GM10847 (cell line): ENCODE results near the gene FOXP1.

Experiments
- POLR2A ChIP-seq: IDR thresholded peaks from 2 replicates; pipeline ENCODE4 v1.6.1; 2011; ENCODE audit not compliant: insufficient read length; ENCODE audit errors: extremely low read depth

FOXP1 gene

DNA sequence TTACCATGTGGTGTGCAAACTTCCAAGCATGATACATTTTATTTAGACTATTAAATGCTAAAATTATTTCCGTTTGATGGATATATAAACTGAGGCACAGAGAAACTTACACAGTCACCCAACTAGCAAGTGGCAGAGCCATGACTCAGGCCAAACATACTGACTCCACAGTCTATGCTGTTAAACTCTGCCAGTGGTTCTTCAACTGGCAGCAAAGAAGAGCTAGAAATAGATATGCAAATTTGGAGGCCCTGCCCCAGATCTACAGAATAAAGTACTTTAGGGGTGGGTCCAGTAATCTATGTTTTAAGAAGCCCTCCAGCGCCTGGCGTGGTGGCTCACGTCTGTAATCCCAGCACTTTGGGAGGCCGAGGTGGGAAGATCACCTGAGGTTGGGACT lies 400.0 kb downstream of the FOXP1 start:
- TF ChIP-seq POLR2A = no peak

DNA sequence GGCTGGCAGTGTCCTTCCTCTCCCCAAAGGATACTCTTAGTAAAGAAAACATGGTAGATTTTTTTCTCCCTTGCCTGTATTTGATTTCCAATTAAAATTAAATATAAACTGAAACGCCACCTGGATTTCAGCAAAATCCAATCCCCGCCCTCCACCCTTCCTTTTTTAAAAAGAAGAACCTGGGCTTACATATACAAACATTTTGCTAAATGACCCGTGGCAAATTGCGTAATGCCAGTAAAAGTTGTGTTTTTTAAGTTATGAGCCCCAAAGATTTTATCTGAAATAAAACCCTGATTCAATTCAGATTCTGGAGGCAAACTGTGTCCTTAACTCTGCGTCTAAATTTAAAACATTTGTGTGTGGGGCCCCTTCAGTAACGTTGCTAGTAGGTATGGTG lies 403.0 kb downstream of the FOXP1 start:
- TF ChIP-seq POLR2A = no peak

DNA sequence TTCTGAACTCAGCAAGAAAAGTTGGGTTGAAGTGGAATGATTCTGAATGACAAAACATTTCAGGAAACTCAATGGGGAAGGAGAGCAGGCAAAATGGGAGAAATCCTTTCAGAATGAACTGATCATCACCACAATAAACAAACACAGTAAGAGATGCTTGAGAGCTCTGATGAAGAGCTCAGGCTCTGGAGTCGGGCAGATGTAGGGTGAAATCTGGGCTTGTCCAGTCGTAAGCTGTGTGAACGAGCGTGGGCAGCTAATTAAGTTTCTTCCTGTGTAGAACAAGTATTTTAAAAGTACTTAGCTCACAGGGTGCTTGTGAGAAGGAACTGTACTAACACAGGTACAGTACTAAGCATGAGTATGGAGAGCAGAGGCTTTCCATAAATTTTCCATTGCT lies 406.2 kb downstream of the FOXP1 start:
- no peak for TF ChIP-seq POLR2A

DNA sequence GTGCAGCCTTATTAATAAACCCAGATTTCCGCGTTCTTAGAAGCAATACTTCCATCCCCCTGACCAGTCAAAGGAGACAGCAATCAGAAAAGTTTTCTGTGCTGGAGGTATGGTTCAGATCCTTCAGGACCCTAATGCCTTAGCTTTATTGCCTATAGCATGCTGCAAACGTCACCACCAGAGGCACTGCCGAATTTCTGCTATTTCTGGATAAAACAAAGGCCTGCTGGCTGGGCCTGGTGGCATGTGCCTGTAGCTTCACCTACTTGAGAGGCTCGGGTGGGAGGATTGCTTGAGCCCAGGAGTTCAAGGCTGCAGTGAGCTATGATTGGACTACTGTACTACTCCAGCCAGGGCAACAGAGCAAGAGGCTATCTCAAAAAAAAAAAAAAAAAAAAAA lies 407.2 kb downstream of the FOXP1 start:
- TF ChIP-seq POLR2A = no peak

DNA sequence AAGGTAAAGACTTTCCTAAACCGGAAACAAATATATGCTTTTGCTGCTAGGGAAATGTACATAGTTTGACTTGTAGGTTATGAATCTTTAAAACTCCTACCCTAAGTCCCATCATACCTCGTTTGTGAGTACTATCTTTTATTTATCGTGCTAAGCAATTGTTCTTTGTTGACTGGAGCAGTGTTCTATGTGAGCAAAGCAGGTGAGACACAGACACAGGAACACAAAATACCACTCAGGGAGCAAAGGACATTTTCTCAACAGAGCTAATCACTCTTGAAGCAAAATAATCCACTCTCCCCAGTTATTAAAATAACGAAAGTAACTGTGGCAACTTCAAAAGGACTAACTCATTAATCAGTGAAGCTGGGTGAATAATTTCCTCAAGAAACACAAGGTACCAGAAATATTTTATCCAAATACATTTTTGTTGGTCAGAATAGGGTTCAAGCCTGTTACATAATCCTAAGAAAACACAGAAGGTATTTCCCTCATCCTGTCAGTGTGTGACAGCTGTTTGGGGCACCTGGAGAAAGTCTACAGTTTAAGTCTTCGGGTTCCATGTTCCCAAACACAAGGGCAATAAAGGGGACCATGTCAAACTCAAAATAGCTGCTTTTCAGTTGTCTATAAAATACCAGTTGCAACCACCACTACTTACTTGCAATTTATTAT lies 407.7 kb downstream of the FOXP1 start:
- no peak for TF ChIP-seq POLR2A

DNA sequence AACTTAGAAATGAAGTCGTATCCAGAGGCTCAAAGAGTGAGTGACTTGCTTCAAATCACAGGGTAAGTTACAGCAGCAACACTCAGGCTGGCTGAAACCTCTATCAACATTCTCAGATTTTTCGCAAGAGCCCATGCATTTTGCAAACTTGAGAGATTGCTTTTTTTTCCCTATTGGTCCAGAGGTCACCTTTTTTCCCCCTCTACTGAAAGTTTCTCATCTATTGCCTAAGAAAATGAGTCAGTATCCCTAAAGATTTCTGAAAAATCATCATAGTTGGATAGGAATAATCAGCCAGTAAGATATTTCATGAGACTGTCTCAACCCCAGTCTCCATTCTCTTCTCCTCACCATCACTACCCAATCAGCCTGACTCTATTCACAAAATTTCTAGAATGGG lies 410.6 kb downstream of the FOXP1 start:
- no peak for TF ChIP-seq POLR2A

DNA sequence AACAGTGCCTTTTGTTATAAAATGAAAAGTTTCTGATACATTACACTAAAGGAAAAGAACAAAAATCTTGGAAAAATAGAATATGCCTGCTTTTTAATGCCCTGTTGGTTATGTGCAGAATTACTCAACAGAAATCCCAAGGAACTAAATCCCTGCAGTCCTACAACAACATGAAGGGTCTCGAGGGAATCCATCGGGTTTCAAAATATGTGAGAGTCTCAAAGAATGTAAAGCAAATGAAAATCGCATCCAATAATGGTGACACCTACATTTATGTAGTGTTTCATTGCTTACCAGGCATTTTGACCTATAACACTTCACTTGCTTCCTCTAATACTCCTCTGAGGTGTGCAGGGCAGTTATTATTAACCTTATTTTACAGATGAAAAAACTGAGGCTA lies 411.3 kb downstream of the FOXP1 start:
- TF ChIP-seq POLR2A = no peak

DNA sequence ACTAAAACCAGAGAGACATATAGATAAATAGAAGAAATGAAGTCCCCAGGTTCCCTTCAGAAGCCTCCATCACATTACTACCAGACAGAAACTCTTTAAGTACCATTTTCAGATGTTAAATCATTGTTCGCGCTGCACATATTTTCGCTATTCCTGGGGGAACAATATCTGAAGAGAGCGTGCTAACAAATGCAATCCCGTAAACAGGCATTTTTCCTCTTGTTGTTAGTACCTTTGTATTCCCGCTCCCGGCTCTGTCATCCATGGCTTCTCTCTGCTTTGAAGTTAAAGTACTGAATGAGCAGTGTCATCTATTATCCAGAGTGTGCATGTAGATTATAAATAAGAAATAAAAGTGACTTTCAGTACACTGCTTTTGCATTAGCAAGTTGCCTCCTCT lies 412.3 kb downstream of the FOXP1 start:
- no peak for TF ChIP-seq POLR2A

DNA sequence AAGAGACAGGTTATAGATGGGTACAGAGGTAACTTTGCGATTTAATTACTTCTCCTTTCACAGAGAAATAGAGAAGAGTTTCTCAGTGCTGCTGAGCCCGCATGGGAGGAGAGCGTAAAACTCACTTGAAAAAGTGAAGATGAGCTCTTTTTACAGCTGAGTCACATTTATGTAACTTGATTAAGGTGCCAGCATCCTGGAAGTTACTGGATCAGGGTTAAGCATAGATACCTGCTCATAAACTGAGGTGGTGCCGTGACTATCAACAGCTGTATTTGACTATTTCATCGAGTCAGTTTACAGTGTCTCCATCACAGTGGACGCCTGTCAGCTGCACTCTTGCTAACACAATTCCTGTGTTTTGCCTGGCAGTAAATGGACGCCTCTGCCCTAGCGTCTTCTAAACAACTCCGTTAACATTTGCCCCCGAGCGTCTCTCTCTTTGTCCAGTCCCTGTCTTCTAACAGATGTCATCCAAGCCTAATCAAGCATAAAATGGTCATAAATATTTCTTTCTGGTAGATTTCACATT lies 414.6 kb downstream of the FOXP1 start:
- TF ChIP-seq POLR2A = no peak

DNA sequence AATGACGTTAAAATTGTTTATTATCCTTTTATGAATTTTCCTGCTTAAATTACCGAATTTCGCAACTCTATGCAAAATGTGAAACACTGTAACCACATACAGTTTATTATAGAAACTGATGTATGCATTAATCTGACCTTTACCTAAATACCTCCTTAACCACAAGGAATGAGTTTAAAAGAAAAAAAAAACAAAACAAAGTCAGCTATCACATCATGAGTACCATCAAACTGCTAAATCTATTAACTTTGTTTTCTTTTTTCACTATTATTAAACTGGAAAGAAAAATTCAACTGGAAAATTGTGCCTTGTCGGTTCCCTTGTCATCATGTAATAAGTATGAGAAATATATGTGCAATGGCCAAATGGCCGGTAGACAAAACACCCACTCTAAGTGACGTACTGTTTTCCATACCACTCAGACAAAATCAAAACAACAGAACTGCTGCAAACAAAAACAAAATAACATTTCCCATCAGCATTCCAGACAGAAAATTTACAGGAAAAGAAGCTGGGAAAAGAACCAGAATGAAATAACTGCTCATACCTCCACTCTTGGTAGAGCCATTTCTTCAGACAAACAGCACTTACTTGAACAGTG lies 415.3 kb downstream of the FOXP1 start:
- TF ChIP-seq POLR2A = no peak

DNA sequence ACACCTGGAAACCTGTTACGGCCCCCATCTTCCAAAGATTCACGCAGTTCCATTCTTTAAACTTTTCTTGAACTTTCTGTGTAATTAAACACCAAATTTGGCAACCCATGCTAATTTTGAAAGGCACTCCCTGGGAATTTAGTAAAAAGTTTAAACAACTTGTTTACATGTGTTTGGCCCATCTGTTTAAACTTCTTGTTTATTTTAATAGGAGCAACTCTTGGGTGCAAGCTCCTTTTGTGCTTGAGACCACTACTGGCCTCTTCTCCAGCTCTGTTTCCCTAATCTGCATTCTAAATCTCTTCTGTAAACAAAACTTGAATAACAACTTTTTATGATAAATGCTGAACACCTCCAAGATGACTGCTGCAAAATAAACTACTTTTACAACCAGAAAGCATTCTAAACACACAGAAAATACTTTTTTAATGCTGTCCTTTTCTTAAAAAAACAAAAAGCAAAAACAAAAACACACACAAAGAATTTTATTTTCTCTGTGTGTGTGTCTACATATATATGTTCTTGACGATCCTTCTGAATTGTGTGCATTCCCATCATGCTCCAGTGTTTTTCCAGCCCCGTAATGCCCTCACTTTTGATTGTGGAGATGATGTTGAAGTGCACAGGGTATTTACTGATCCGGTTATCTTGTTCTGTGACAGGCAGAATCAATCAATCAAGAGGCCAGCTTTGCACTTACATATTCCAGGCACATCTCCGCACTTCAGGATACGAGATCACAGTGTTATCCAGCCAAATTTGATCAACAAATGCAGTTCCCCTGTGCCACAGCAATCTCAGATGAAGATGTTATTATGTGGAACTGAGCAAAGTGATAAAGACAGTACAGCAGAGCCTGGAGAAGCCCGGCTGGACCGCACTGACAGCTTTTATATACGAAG lies 416.9 kb downstream of the FOXP1 start:
- no peak for TF ChIP-seq POLR2A

DNA sequence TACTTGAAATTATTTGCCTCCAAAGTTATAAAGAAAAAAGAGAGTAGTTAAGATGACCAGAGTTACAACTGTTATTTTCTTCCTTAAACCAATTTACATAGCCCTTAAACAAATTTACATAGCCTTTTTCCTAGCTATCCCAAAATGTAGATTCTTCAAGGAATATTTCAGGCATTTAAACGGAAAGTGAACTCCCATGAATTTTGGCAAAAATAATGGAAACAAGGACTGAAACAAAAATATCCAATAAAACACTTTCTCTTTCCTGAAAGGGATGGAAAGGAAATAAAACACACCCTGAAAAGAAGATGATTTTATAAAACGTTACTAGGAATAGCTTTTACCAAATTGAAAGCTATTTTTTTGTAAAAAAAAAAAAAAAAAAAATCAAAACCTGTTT lies 418.6 kb downstream of the FOXP1 start:
- no peak for TF ChIP-seq POLR2A

DNA sequence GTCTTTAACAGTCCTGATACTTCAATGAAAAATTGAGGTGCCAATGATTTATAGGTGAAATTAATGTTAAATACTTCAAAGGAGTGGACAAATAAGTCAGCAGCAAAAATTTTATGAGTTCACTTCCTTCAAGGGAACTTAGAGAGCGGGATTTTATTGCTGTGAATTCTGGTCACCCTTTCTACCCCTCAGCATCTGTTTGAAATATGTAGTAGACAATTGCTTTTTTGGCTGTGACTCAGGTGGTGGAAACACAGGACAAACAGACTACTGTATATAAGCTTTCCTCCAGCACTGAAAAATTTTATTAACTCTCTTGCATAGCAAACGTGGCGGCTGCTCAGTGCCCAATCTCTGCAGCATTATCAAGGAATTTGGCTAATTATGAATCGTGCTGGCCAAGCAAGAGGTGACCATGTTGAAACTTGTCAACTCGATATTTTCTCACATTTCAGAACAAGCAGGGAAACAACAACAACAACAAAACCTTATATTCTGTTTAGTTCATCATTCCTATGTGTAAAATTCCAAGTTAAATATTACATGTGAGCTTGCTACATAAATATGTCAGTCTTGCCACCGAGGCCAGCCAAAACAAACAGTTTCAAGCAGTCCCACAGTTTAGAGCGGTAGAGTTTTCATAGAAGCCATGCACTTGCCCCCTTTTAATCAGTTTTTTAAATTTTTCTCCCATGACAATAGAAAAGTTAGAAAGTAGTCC lies 420.2 kb downstream of the FOXP1 start:
- no peak for TF ChIP-seq POLR2A

DNA sequence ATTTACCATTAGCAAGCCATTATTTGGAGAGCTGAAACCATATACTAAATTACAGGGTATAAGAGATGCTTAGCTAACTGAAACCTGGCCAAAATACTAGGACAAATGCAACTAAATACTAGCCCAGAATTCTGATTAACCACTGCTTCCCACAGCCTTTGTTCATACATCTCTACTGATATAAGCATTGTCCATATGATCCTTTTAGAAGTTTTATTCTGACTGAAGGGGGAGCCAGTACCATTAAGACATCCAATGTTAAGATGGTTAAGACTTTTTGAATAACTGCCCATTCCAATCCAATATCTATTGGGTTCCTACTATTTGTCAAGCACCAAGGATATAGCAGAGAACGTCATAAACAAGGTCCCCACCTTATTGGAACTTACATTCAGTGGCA lies 421.3 kb downstream of the FOXP1 start:
- TF ChIP-seq POLR2A = no peak
